ENCODE data around the gene NSL1. TPM values are rescaled to one million over a fixed set of nuclear protein-coding genes. Genes with fewer than 3 reads are reported as not detected.
"Not testable (repeated sequence)": the region's sequence is repeated elsewhere in the genome, so short reads cannot be mapped to it uniquely, and the experiment has no call there.

Gene NSL1
- polyA plus RNA-seq, 4 donors: 44.1 to 46.3 (median 44.8) TPM

GRCh38 chr1:212752934-212753497, 38.6 kb downstream of the NSL1 start:
- DNase-seq (ENCODE audit: low read depth in 4 of 4, low spot score in 2 of 4): no peak

- no peak for DNase-seq (ENCODE audit: low read depth in 4 of 4, low spot score in 2 of 4)
Observed at GRCh38 chr1:212752252-212752933, 39.2 kb downstream of the NSL1 start.

- DNase-seq (ENCODE audit: low read depth in 4 of 4, low spot score in 2 of 4): peak in 2 of 4 donors; percentile 13 to 39
Observed at GRCh38 chr1:212749821-212750535, 41.6 kb downstream of the NSL1 start.

GRCh38 chr1:212746546-212746945, 45.0 kb downstream of the NSL1 start:
- no peak for DNase-seq (ENCODE audit: low read depth in 4 of 4, low spot score in 2 of 4)

GRCh38 chr1:212745303-212745702, 46.3 kb downstream of the NSL1 start:
- no peak for DNase-seq (ENCODE audit: low read depth in 4 of 4, low spot score in 2 of 4)

GRCh38 chr1:212743901-212744475, 47.6 kb downstream of the NSL1 start:
- DNase-seq (ENCODE audit: low read depth in 4 of 4, low spot score in 2 of 4): no peak

- DNase-seq (ENCODE audit: low read depth in 4 of 4, low spot score in 2 of 4): no peak
Observed at GRCh38 chr1:212738330-212738729, 53.2 kb downstream of the NSL1 start.

- DNase-seq (ENCODE audit: low read depth in 4 of 4, low spot score in 2 of 4): no peak
Observed at GRCh38 chr1:212737559-212737958, 54.0 kb downstream of the NSL1 start.

GRCh38 chr1:212733109-212733508, 58.5 kb downstream of the NSL1 start:
- DNase-seq (ENCODE audit: low read depth in 4 of 4, low spot score in 2 of 4): no peak

- no peak for DNase-seq (ENCODE audit: low read depth in 4 of 4, low spot score in 2 of 4)
Observed at GRCh38 chr1:212731630-212732029, 59.9 kb downstream of the NSL1 start.

- DNase-seq (ENCODE audit: low read depth in 4 of 4, low spot score in 2 of 4): no peak
Observed at GRCh38 chr1:212728606-212729005, 63.0 kb downstream of the NSL1 start.

GRCh38 chr1:212727386-212728181, 64.0 kb downstream of the NSL1 start:
- DNase-seq (ENCODE audit: low read depth in 4 of 4, low spot score in 2 of 4): no peak

GRCh38 chr1:212724679-212725078, 66.9 kb downstream of the NSL1 start:
- not testable (repeated sequence) for DNase-seq (ENCODE audit: low read depth in 4 of 4, low spot score in 2 of 4)

GRCh38 chr1:212722270-212722957, 69.2 kb downstream of the NSL1 start:
- no peak for DNase-seq (ENCODE audit: low read depth in 4 of 4, low spot score in 2 of 4)

- no peak for DNase-seq (ENCODE audit: low read depth in 4 of 4, low spot score in 2 of 4)
Observed at GRCh38 chr1:212721388-212722247, 70.0 kb downstream of the NSL1 start.

GRCh38 chr1:212719633-212720032, 71.9 kb downstream of the NSL1 start:
- DNase-seq (ENCODE audit: low read depth in 4 of 4, low spot score in 2 of 4): no peak

- DNase-seq (ENCODE audit: low read depth in 4 of 4, low spot score in 2 of 4): no peak
Observed at GRCh38 chr1:212718499-212718898, 73.1 kb downstream of the NSL1 start.

- DNase-seq (ENCODE audit: low read depth in 4 of 4, low spot score in 2 of 4): no peak
Observed at GRCh38 chr1:212716161-212716560, 75.4 kb downstream of the NSL1 start.

GRCh38 chr1:212713465-212714136, 78.0 kb downstream of the NSL1 start:
- no peak for DNase-seq (ENCODE audit: low read depth in 4 of 4, low spot score in 2 of 4)

Measured in left renal cortex interstitium (tissue), 4 donors.